Activated naive CD8-positive, alpha-beta T cell (primary cell): ENCODE measurements around the gene ADCK2.
A peak's percentile ranks its signal among the peaks of the same experiment; 100 is the strongest.
"Not testable (repeated sequence)": the region's sequence is repeated elsewhere in the genome, so short reads cannot be mapped to it uniquely, and the experiment has no call there.

Experiments used
- H3K27ac Mint-ChIP-seq: one replicate; pipeline ENCODE4 v1.8.0; 2021; ENCODE audit warnings: mixed read lengths
- H3K27me3 Mint-ChIP-seq: one replicate; pipeline ENCODE4 v1.8.0; 2021; ENCODE audit warnings: mixed read lengths
- H3K36me3 Mint-ChIP-seq: one replicate; pipeline ENCODE4 v1.8.0; 2021; ENCODE audit warnings: mixed read lengths
- H3K4me1 Mint-ChIP-seq: one replicate; pipeline ENCODE4 v1.8.0; 2021; ENCODE audit warnings: low read depth, mixed read lengths
- H3K4me3 Mint-ChIP-seq: one replicate; pipeline ENCODE4 v1.8.0; 2021; ENCODE audit warnings: mild to moderate bottlenecking, mixed read lengths
- H3K9me3 Mint-ChIP-seq: one replicate; pipeline ENCODE4 v1.8.0; 2021; ENCODE audit warnings: low read depth, mixed read lengths

ADCK2 gene

GRCh38 chr7:140688341-140688740 is 15.6 kb downstream of the ADCK2 start:
- no peaks in the 10 kb centered on the region for H3K4me1 Mint-ChIP-seq
- peaks cover 5% of the 10 kb centered on the region for H3K36me3 Mint-ChIP-seq
- H3K9me3 Mint-ChIP-seq = no peaks in the 10 kb centered on the region
- no peaks in the 10 kb centered on the region for H3K27me3 Mint-ChIP-seq
- H3K4me3 Mint-ChIP-seq = no peak overlapping the region
- no peak overlapping the region for H3K27ac Mint-ChIP-seq

GRCh38 chr7:140689199-140690152 is 16.7 kb downstream of the ADCK2 start:
- no peak overlapping the region for H3K4me3 Mint-ChIP-seq
- H3K4me1 Mint-ChIP-seq = no peaks in the 10 kb centered on the region
- H3K36me3 Mint-ChIP-seq = no peaks in the 10 kb centered on the region
- H3K27ac Mint-ChIP-seq = no peak overlapping the region
- no peaks in the 10 kb centered on the region for H3K27me3 Mint-ChIP-seq
- H3K9me3 Mint-ChIP-seq = no peaks in the 10 kb centered on the region

GRCh38 chr7:140691376-140692045 is 18.8 kb downstream of the ADCK2 start:
- H3K4me1 Mint-ChIP-seq = peaks cover 7% of the 10 kb centered on the region
- no peak overlapping the region for H3K27ac Mint-ChIP-seq
- H3K27me3 Mint-ChIP-seq = no peaks in the 10 kb centered on the region
- no peak overlapping the region for H3K4me3 Mint-ChIP-seq
- no peaks in the 10 kb centered on the region for H3K36me3 Mint-ChIP-seq
- no peaks in the 10 kb centered on the region for H3K9me3 Mint-ChIP-seq

- peaks cover 17% of the 10 kb centered on the region for H3K4me1 Mint-ChIP-seq
- H3K4me3 Mint-ChIP-seq, H3K27me3 Mint-ChIP-seq, H3K27ac Mint-ChIP-seq, H3K9me3 Mint-ChIP-seq, H3K36me3 Mint-ChIP-seq: not testable (repeated sequence)
These were observed 21.1 kb downstream of the ADCK2 start for GRCh38 chr7:140693849-140694248.

- Mint-ChIP-seq H3K9me3 (no peaks in the 10 kb centered on the region), H3K4me1 (peaks cover 23% of the 10 kb centered on the region), H3K4me3 (no peak overlapping the region), H3K36me3 (peaks cover 4% of the 10 kb centered on the region), H3K27ac (no peak overlapping the region), H3K27me3 (no peaks in the 10 kb centered on the region)
These were observed 21.8 kb downstream of the ADCK2 start for GRCh38 chr7:140694592-140694991.

- H3K9me3 Mint-ChIP-seq = no peaks in the 10 kb centered on the region
- H3K4me3 Mint-ChIP-seq = no peak overlapping the region
- no peaks in the 10 kb centered on the region for H3K27me3 Mint-ChIP-seq
- H3K36me3 Mint-ChIP-seq = peaks cover 4% of the 10 kb centered on the region
- no peak overlapping the region for H3K27ac Mint-ChIP-seq
- H3K4me1 Mint-ChIP-seq = peaks cover 28% of the 10 kb centered on the region
These were observed 22.6 kb downstream of the ADCK2 start for GRCh38 chr7:140695381-140695780.

GRCh38 chr7:140696024-140696679 is 23.4 kb downstream of the ADCK2 start:
- Mint-ChIP-seq H3K36me3 (peaks cover 4% of the 10 kb centered on the region), H3K9me3 (no peaks in the 10 kb centered on the region), H3K27me3 (no peaks in the 10 kb centered on the region), H3K27ac (peak overlapping the region; percentile 93), H3K4me1 (peaks cover 31% of the 10 kb centered on the region), H3K4me3 (peak overlapping the region; percentile 92)

GRCh38 chr7:140696680-140697446 is 24.1 kb downstream of the ADCK2 start, which contains the start of gene NDUFB2:
NDUFB2 (plus strand) TSS chr7:140696708; CDS start chr7:140696745, 37 bp downstream.
- Mint-ChIP-seq H3K4me3 (peak within 1 kb of the TSS; percentile 92), H3K36me3 (peaks cover 4% of the 10 kb centered on the region), H3K27ac (peak within 1 kb of the TSS; percentile 93), H3K9me3 (no peaks in the 10 kb centered on the region), H3K4me1 (peaks cover 33% of the 10 kb centered on the region), H3K27me3 (no peaks in the 10 kb centered on the region)

GRCh38 chr7:140697447-140698143 is 24.9 kb downstream of the ADCK2 start:
- Mint-ChIP-seq H3K4me3 (peak overlapping the region; percentile 92), H3K27me3 (no peaks in the 10 kb centered on the region), H3K4me1 (peaks cover 34% of the 10 kb centered on the region), H3K9me3 (no peaks in the 10 kb centered on the region), H3K27ac (peak overlapping the region; percentile 93), H3K36me3 (peaks cover 4% of the 10 kb centered on the region)

GRCh38 chr7:140698477-140698876 is 25.7 kb downstream of the ADCK2 start:
- no peaks in the 10 kb centered on the region for H3K27me3 Mint-ChIP-seq
- peak overlapping the region; percentile 92 for H3K4me3 Mint-ChIP-seq
- H3K27ac Mint-ChIP-seq = peak overlapping the region; percentile 93
- H3K36me3 Mint-ChIP-seq = peaks cover 4% of the 10 kb centered on the region
- no peaks in the 10 kb centered on the region for H3K9me3 Mint-ChIP-seq
- peaks cover 38% of the 10 kb centered on the region for H3K4me1 Mint-ChIP-seq

- peaks cover 28% of the 10 kb centered on the region for H3K4me1 Mint-ChIP-seq
- peaks cover 9% of the 10 kb centered on the region for H3K36me3 Mint-ChIP-seq
- H3K27me3 Mint-ChIP-seq = no peaks in the 10 kb centered on the region
- no peaks in the 10 kb centered on the region for H3K9me3 Mint-ChIP-seq
- no peak overlapping the region for H3K27ac Mint-ChIP-seq
- H3K4me3 Mint-ChIP-seq = no peak overlapping the region
These were observed 30.0 kb downstream of the ADCK2 start for GRCh38 chr7:140702774-140703173.

GRCh38 chr7:140704205-140704604 is 31.5 kb downstream of the ADCK2 start:
- no peak overlapping the region for H3K27ac Mint-ChIP-seq

GRCh38 chr7:140707132-140707531 is 34.4 kb downstream of the ADCK2 start:
- no peaks in the 10 kb centered on the region for H3K27me3 Mint-ChIP-seq
- no peak overlapping the region for H3K27ac Mint-ChIP-seq

More at GRCh38 chr7:140704205-140704604, 31.5 kb downstream of the ADCK2 start:
- peaks cover 19% of the 10 kb centered on the region for H3K4me1 Mint-ChIP-seq
- H3K27me3 Mint-ChIP-seq = no peaks in the 10 kb centered on the region
- H3K4me3 Mint-ChIP-seq = no peak overlapping the region
- peaks cover 5% of the 10 kb centered on the region for H3K36me3 Mint-ChIP-seq
- H3K9me3 Mint-ChIP-seq = no peaks in the 10 kb centered on the region

GRCh38 chr7:140708764-140709163 is 36.0 kb downstream of the ADCK2 start:
- not testable (repeated sequence) for H3K27me3 Mint-ChIP-seq, H3K4me3 Mint-ChIP-seq, H3K27ac Mint-ChIP-seq

More at GRCh38 chr7:140707132-140707531, 34.4 kb downstream of the ADCK2 start:
- no peak overlapping the region for H3K4me3 Mint-ChIP-seq
- H3K4me1 Mint-ChIP-seq = peaks cover 5% of the 10 kb centered on the region
- peaks cover 9% of the 10 kb centered on the region for H3K36me3 Mint-ChIP-seq
- H3K9me3 Mint-ChIP-seq = no peaks in the 10 kb centered on the region

More at GRCh38 chr7:140708764-140709163, 36.0 kb downstream of the ADCK2 start:
- not testable (repeated sequence) for H3K36me3 Mint-ChIP-seq, H3K4me1 Mint-ChIP-seq, H3K9me3 Mint-ChIP-seq
